DND-41 (cell line): ENCODE results near the gene ZDHHC7.

ENCODE experiments used
- EZH2 ChIP-seq: IDR thresholded peaks from 3 replicates; pipeline ENCODE4 v1.6.1; 2012; ENCODE audit warnings: borderline replicate concordance, low read depth, mild to moderate bottlenecking, moderate library complexity, low read length, inconsistent platforms; ENCODE audit not compliant: severe bottlenecking
- TF ChIP-seq, protein P1 (sequence below): IDR thresholded peaks from 2 replicates; pipeline ENCODE4 v1.5.1; 2012; ENCODE audit warnings: borderline replicate concordance, low read length, moderate library complexity, mild to moderate bottlenecking; ENCODE audit not compliant: poor library complexity, severe bottlenecking; ENCODE audit errors: extremely low read depth

DNA sequence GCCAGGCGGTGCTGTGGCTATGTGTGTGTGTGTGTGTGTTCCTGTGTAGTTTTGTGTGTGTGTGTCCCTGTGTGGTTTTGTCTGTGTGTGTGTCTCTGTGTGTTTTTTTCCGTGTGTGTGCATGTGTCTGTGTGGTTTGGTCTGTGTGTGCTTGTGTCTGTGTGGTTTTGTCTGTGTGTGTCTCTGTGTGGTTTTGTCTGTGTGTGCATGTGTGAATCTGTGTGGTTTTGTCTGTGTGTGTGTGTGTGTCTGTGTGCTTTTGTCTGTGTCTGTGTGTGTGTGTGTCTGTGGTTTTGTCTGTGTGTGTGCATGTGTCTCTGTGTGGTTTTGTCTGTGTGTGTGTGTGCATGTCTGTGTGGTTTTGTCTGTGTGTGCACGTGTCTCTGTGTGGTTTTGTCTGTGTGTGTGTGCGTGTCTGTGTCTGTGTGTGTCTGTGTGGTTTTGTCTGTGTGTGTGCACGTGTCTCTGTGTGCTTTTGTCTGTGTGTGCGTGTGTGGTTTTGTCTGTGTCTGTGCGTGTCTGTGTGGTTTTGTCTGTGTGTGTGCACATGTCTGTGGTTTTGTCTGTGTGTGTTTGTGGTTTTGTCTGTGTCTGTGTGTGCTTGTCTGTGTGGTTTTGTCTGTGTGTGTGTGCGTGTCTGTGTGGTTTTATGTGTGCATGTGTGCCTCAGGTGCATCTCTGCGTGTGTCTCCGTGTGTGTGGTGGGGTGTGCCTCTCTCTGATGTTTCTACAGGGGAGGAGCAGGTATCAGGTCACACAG is 62.3 kb downstream of the ZDHHC7 start:
- no peak for TF ChIP-seq EZH2
- TF ChIP-seq, protein P1, sequence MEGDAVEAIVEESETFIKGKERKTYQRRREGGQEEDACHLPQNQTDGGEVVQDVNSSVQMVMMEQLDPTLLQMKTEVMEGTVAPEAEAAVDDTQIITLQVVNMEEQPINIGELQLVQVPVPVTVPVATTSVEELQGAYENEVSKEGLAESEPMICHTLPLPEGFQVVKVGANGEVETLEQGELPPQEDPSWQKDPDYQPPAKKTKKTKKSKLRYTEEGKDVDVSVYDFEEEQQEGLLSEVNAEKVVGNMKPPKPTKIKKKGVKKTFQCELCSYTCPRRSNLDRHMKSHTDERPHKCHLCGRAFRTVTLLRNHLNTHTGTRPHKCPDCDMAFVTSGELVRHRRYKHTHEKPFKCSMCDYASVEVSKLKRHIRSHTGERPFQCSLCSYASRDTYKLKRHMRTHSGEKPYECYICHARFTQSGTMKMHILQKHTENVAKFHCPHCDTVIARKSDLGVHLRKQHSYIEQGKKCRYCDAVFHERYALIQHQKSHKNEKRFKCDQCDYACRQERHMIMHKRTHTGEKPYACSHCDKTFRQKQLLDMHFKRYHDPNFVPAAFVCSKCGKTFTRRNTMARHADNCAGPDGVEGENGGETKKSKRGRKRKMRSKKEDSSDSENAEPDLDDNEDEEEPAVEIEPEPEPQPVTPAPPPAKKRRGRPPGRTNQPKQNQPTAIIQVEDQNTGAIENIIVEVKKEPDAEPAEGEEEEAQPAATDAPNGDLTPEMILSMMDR: no peak
